Body of pancreas (tissue), 4 donors: ENCODE data around the gene ABR.

Experiments
- CTCF ChIP-seq, 7 experiments: fragments of 450-650 bp in 4 of 7; fragments of 200-600 bp in 3 of 7; sonication (generic) in 3 of 7; IDR thresholded peaks; one replicate each; pipeline ENCODE4 v1.5.1; 2016 to 2019; ENCODE audit warnings: antibody characterized with exemption in 7 of 7
- POLR2A ChIP-seq, 3 donors: fragments of 450-650 bp; IDR thresholded peaks; one replicate each; pipeline ENCODE4 v1.6.1; 2016; ENCODE audit warnings: antibody characterized with exemption in 3 of 3, mild to moderate bottlenecking in 2 of 3

- TF ChIP-seq CTCF (IDR thresholded peaks at IDR 0.05): no peak
- TF ChIP-seq POLR2A (IDR thresholded peaks at IDR 0.05): no peak
Measured at GRCh38 chr17:1018547-1018946, 161.2 kb downstream of the ABR start.
